Smooth muscle cell (in vitro differentiated cells): ENCODE measurements around the gene SERINC2. TPM values are rescaled to one million over a fixed set of nuclear protein-coding genes. Genes with fewer than 3 reads are reported as not detected.
"Not testable (repeated sequence)": the region's sequence is repeated elsewhere in the genome, so short reads cannot be mapped to it uniquely, and the experiment has no call there.

Source experiments
- DNase-seq: peaks from one replicate; lab custom pipeline; 2025; ENCODE audit not compliant: unreplicated experiment; lab: John Stamatoyannopoulos, UW
- H2AFZ ChIP-seq: fragments of 200-600 bp; sonication (generic); 2 replicates; pipeline ENCODE4 v1.6.0; 2016; ENCODE audit warnings: antibody characterized with exemption, low read depth, mild to moderate bottlenecking
- H3F3A ChIP-seq: fragments of 200-600 bp; sonication (generic); 2 replicates; pipeline ENCODE4 v1.6.0; 2017; ENCODE audit warnings: antibody characterized with exemption, low read depth
- H3K27ac ChIP-seq: fragments of 200-600 bp; sonication (generic); 2 replicates; pipeline ENCODE4 v1.5.1; 2016; ENCODE audit warnings: low read depth, mild to moderate bottlenecking
- H3K27me3 ChIP-seq: fragments of 200-600 bp; sonication (generic); 2 replicates; pipeline ENCODE4 v1.6.1; 2016; ENCODE audit warnings: low read depth, mild to moderate bottlenecking
- H3K36me3 ChIP-seq: fragments of 200-600 bp; sonication (generic); 2 replicates; pipeline ENCODE4 v1.5.1; 2016; ENCODE audit warnings: low read depth
- H3K4me1 ChIP-seq: fragments of 200-600 bp; sonication (generic); 2 replicates; pipeline ENCODE4 v1.5.1; 2016; ENCODE audit warnings: low read depth
- H3K4me2 ChIP-seq: fragments of 200-600 bp; sonication (generic); 2 replicates; pipeline ENCODE4 v1.6.0; 2016; ENCODE audit warnings: mild to moderate bottlenecking
- H3K4me3 ChIP-seq: fragments of 200-600 bp; sonication (generic); 2 replicates; pipeline ENCODE4 v1.5.1; 2016; ENCODE audit warnings: mild to moderate bottlenecking
- H3K79me2 ChIP-seq: fragments of 200-600 bp; sonication (generic); 2 replicates; pipeline ENCODE4 v1.6.0; 2016; ENCODE audit warnings: low read depth, mild to moderate bottlenecking
- H3K9ac ChIP-seq: fragments of 200-600 bp; sonication (generic); 2 replicates; pipeline ENCODE4 v1.6.0; 2016; ENCODE audit warnings: low read depth
- H3K9me3 ChIP-seq: fragments of 200-600 bp; sonication (generic); replicated peaks from 2 replicates; pipeline ENCODE4 v1.5.1; 2016; ENCODE audit warnings: low read depth
- H4K20me1 ChIP-seq: fragments of 200-600 bp; sonication (generic); 2 replicates; pipeline ENCODE4 v1.6.0; 2016; ENCODE audit warnings: low read depth
- WGBS: methylation state at CpG from one replicate; pipeline ENCODE4 v1.1.7; 2016; ENCODE audit warnings: low lambda C conversion rate; 5-methylcytosine and 5-hydroxymethylcytosine counted together
- polyA plus RNA-seq: library from polyadenylated mRNA; unstranded; fragments of >200 nt; fragmentation: Nextera tagmentation; extraction: Ambion mirVana; gene quantifications from 2 replicates; pipeline ENCODE4 v1.2.1, GENCODE V29; 2016
- total RNA-seq: library from RNA; depleted of rRNA; stranded (reverse); fragments of >200 nt; gene quantifications from 2 replicates; pipeline ENCODE4 v1.2.3, GENCODE V29; 2014
- TF ChIP-seq, protein P1 (sequence below): fragments of 200-600 bp; sonication (generic); IDR thresholded peaks from 2 replicates; pipeline ENCODE4 v1.5.1; 2017; ENCODE audit warnings: borderline replicate concordance, mild to moderate bottlenecking, antibody characterized with exemption; ENCODE audit not compliant: insufficient read depth, poor library complexity, severe bottlenecking

SERINC2 gene
- total and polyA plus RNA-seq, 2 experiments from 2014 or later, result 31.6 to 41.3 TPM

DNA sequence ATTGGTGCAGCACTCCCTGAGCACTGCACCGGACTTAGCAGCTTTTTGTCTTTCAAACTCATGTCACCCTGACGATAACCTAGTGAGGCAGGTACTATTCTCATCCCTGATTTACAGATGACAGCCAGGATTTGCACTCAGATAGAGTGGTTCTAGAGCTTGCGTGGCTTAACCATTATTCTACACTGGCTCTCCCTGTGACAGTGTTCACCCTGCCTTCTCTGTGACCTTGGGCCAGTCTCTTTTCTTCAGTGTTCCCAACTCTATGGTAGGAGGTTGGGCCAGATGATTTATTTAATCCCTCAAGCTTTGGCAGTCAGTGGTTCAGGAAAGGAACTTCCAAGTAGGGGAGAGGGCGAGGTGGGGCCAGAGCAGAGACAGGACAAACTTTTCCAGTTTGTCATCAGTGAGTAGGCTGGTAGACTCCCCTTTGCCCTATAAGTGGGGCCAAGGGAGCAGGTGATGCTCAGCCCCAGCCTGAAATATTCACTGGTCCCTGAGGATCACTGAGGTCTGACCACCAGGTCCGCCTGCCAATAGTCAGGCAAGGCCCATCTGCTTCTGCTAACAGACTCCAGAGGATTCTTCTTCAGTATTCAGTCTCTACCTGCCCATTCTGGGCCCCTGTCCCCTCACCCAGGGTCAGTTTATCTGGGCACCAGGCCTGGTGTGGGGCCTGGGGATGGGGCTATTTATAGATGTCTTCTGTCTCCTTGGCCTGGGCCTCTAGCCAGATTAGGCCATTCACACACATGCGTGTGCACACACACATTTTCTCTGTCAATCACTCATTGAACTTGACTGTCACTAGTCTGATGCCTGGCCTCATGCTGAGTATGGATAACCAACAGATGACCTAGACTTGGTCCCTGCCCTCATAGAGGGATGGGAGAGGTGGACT lies 31.4 kb upstream of the SERINC2 start:
- no peak overlapping the region for H2AFZ ChIP-seq
- no peaks in the 10 kb centered on the region for H3K9me3 ChIP-seq
- 86% methylated on average over 6 of the region's 6 CpGs for WGBS
- no peak overlapping the region for H3K4me2 ChIP-seq
- H3K9ac ChIP-seq, result no peak overlapping the region
- DNase-seq, result no peak
- TF ChIP-seq, protein P1, sequence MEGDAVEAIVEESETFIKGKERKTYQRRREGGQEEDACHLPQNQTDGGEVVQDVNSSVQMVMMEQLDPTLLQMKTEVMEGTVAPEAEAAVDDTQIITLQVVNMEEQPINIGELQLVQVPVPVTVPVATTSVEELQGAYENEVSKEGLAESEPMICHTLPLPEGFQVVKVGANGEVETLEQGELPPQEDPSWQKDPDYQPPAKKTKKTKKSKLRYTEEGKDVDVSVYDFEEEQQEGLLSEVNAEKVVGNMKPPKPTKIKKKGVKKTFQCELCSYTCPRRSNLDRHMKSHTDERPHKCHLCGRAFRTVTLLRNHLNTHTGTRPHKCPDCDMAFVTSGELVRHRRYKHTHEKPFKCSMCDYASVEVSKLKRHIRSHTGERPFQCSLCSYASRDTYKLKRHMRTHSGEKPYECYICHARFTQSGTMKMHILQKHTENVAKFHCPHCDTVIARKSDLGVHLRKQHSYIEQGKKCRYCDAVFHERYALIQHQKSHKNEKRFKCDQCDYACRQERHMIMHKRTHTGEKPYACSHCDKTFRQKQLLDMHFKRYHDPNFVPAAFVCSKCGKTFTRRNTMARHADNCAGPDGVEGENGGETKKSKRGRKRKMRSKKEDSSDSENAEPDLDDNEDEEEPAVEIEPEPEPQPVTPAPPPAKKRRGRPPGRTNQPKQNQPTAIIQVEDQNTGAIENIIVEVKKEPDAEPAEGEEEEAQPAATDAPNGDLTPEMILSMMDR, result no peak
- no peaks in the 10 kb centered on the region for H3K27me3 ChIP-seq
- no peak overlapping the region for H3K27ac ChIP-seq
- no peak overlapping the region for H3K4me3 ChIP-seq
- no peaks in the 10 kb centered on the region for H3K36me3 ChIP-seq
- H3K4me1 ChIP-seq, result no peaks in the 10 kb centered on the region
- no peaks in the 10 kb centered on the region for H3F3A ChIP-seq
- no peaks in the 10 kb centered on the region for H3K79me2 ChIP-seq
- no peaks in the 10 kb centered on the region for H4K20me1 ChIP-seq

DNA sequence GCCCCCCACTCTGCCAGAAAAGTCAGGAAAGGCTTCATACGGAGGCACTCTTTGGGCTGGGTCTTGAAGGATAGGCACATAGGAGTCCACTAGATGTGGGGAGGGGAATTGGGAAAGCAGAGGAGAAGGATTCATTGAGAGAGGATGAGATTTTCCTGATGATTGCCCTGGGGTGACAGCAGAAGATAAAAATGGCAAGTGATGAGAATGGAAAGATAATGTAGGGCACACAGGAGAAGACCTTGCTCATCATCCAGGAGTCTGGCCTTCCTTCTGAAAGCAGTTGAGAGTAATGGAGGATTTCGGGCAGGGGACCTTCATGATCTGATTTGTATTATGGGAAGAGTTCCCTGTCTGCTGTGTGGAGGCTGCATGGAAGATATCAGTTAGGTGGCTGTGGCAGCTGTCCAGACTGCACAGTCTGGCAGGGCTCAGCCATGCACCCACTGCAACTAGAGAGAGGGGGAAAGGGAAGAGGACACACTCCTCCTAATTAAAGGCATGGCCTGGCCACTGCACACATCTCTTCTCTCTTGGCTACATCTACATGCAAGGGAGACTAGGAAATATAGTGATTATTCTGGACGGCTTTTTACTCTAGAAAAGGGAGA lies 30.5 kb upstream of the SERINC2 start:
- H3K79me2 ChIP-seq, result no peaks in the 10 kb centered on the region
- WGBS, result 85% methylated on average over 3 of the region's 3 CpGs
- no peaks in the 10 kb centered on the region for H3K4me1 ChIP-seq
- TF ChIP-seq, protein P1, result no peak
- no peaks in the 10 kb centered on the region for H4K20me1 ChIP-seq
- H3K27me3 ChIP-seq, result no peaks in the 10 kb centered on the region
- DNase-seq, result no peak
- no peaks in the 10 kb centered on the region for H3F3A ChIP-seq
- H3K4me3 ChIP-seq, result no peak overlapping the region
- no peak overlapping the region for H3K27ac ChIP-seq
- H3K9me3 ChIP-seq, result no peaks in the 10 kb centered on the region
- no peaks in the 10 kb centered on the region for H3K36me3 ChIP-seq
- no peak overlapping the region for H3K4me2 ChIP-seq
- H3K9ac ChIP-seq, result no peak overlapping the region
- no peak overlapping the region for H2AFZ ChIP-seq

DNA sequence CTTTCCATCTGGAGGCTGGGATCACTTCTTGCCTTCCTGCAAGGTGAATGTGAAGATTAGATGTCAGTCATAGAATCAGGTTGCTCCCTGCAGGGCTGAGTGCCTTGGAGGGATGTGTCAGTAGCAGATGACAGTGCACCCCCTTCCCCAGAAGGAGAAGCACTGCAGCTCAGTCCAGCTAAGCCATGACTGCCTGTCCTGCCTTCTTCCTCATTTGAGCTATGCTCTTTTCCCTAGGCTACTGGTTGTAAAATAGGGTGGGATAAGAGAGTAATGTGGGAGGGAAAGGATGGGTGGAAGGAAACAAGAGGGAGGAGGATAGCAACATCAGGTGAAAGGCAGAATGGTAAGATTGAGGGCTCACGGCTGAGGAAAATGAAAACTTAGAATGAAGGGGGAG lies 29.0 kb upstream of the SERINC2 start:
- TF ChIP-seq, protein P1, result no peak
- DNase-seq, result no peak
- no peaks in the 10 kb centered on the region for H3F3A ChIP-seq
- H3K4me1 ChIP-seq, result no peaks in the 10 kb centered on the region
- no peaks in the 10 kb centered on the region for H4K20me1 ChIP-seq
- no peak overlapping the region for H2AFZ ChIP-seq
- no peak overlapping the region for H3K9ac ChIP-seq
- no peaks in the 10 kb centered on the region for H3K36me3 ChIP-seq
- H3K27ac ChIP-seq, result no peak overlapping the region
- H3K4me2 ChIP-seq, result no peak overlapping the region
- H3K4me3 ChIP-seq, result no peak overlapping the region
- no peaks in the 10 kb centered on the region for H3K27me3 ChIP-seq
- H3K9me3 ChIP-seq, result no peaks in the 10 kb centered on the region
- 27% methylated on average over 1 of the region's 1 CpG for WGBS
- no peaks in the 10 kb centered on the region for H3K79me2 ChIP-seq

- H2AFZ ChIP-seq, H4K20me1 ChIP-seq, H3K79me2 ChIP-seq, H3K4me1 ChIP-seq, H3F3A ChIP-seq, H3K36me3 ChIP-seq, H3K4me2 ChIP-seq, H3K27ac ChIP-seq, H3K9me3 ChIP-seq, H3K9ac ChIP-seq, H3K4me3 ChIP-seq, DNase-seq, H3K27me3 ChIP-seq: not testable (repeated sequence)
- 90% methylated on average over 8 of the region's 8 CpGs for WGBS
These were observed 26.3 kb upstream of the SERINC2 start for GRCh38 chr1:31386576-31387243.
